SU-DHL-6 (cell line): ENCODE measurements around the gene CELSR1.

Experiments used
- H2AFZ ChIP-seq: fragments of 200-600 bp; sonication (generic); 2 replicates; pipeline ENCODE4 v1.6.1; 2014; ENCODE audit warnings: low read depth, mild to moderate bottlenecking, moderate library complexity, mixed read lengths, antibody characterized with exemption, low read length; ENCODE audit not compliant: severe bottlenecking
- H3F3A ChIP-seq: fragments of 200-600 bp; shearing (Covaris generic); 2 replicates; pipeline ENCODE4 v1.6.0; 2016; ENCODE audit warnings: antibody characterized with exemption, mild to moderate bottlenecking; ENCODE audit not compliant: insufficient read depth
- H3K27ac ChIP-seq: fragments of 200-600 bp; sonication (generic); 2 replicates; pipeline ENCODE4 v1.5.1; 2016; ENCODE audit warnings: low read depth, mild to moderate bottlenecking, low read length, moderate library complexity, mixed read lengths
- H3K27me3 ChIP-seq: fragments of 200-600 bp; sonication (generic), shearing (Covaris generic); 2 replicates; pipeline ENCODE4 v1.6.0; 2014; ENCODE audit warnings: mild to moderate bottlenecking, low read length
- H3K36me3 ChIP-seq: fragments of 200-600 bp; sonication (generic); 2 replicates; pipeline ENCODE4 v1.6.1; 2014; ENCODE audit warnings: mild to moderate bottlenecking, low read length, mixed read lengths
- H3K4me2 ChIP-seq: fragments of 300-600, 200-600 bp; shearing (Covaris generic), sonication (generic); 2 replicates; pipeline ENCODE4 v1.6.0; 2014; ENCODE audit warnings: low read length, low read depth, mild to moderate bottlenecking; ENCODE audit not compliant: poor library complexity, severe bottlenecking
- H3K4me3 ChIP-seq: fragments of 200-600 bp; sonication (generic); 2 replicates; pipeline ENCODE4 v1.5.1; 2014; ENCODE audit warnings: antibody characterized with exemption, low read length, mild to moderate bottlenecking, mixed read lengths; ENCODE audit not compliant: insufficient read depth, poor library complexity, severe bottlenecking
- H3K79me2 ChIP-seq: fragments of 200-600 bp; sonication (generic); 2 replicates; pipeline ENCODE4 v1.6.1; 2014; ENCODE audit warnings: mild to moderate bottlenecking, low read length, moderate library complexity; ENCODE audit not compliant: insufficient read depth
- H3K9ac ChIP-seq: fragments of 200-600 bp; sonication (generic); 2 replicates; pipeline ENCODE4 v1.7.0; 2014; ENCODE audit warnings: mild to moderate bottlenecking, low read length
- H3K9me2 ChIP-seq: fragments of 200-600 bp; sonication (generic); replicated peaks from 2 replicates; pipeline ENCODE4 v1.6.1; 2014; ENCODE audit warnings: low read length; ENCODE audit not compliant: insufficient read depth
- H3K9me3 ChIP-seq: fragments of 200-600 bp; sonication (generic); 2 replicates; pipeline ENCODE4 v1.6.1; 2014; ENCODE audit warnings: low read length, mixed read lengths; ENCODE audit not compliant: insufficient read depth
- H4K20me1 ChIP-seq: fragments of 200-600 bp; sonication (generic); 2 replicates; pipeline ENCODE4 v1.6.1; 2014; ENCODE audit warnings: low read depth, mild to moderate bottlenecking, antibody characterized with exemption, low read length, moderate library complexity, mixed read lengths
- CTCF ChIP-seq: fragments of 200-600 bp; sonication (generic); IDR thresholded peaks from one replicate; pipeline ENCODE4 v1.5.1; 2017; ENCODE audit warnings: antibody characterized with exemption, mild to moderate bottlenecking, low read length, moderate library complexity; ENCODE audit not compliant: insufficient read depth, poor library complexity, severe bottlenecking
- EZH2phosphoT487 ChIP-seq: fragments of 200-600 bp; sonication (generic), shearing (Covaris generic); conservative IDR thresholded peaks from 2 replicates; pipeline ENCODE4 v1.6.1; 2018; ENCODE audit warnings: mild to moderate bottlenecking, antibody characterized with exemption, low read length, moderate library complexity, mixed read lengths

Gene CELSR1

GRCh38 chr22:46536537-46537224 is 739 bp downstream of the CELSR1 start:
- no peaks in the 10 kb centered on the region for H3K27me3 ChIP-seq
- no peak overlapping the region for H3K4me2 ChIP-seq
- H2AFZ ChIP-seq, result no peak overlapping the region
- no peaks in the 10 kb centered on the region for H3K9me2 ChIP-seq
- no peak overlapping the region for H3K9ac ChIP-seq
- H3K27ac ChIP-seq, result no peak overlapping the region
- H3K9me3 ChIP-seq, result no peaks in the 10 kb centered on the region
- no peaks in the 10 kb centered on the region for H3K79me2 ChIP-seq
- H3F3A ChIP-seq, result no peaks in the 10 kb centered on the region
- TF ChIP-seq EZH2phosphoT487, result no peak
- no peak for TF ChIP-seq CTCF
- H3K36me3 ChIP-seq, result no peaks in the 10 kb centered on the region
- H3K4me3 ChIP-seq, result no peak overlapping the region
- no peaks in the 10 kb centered on the region for H4K20me1 ChIP-seq

- no peaks in the 10 kb centered on the region for H3K9me3 ChIP-seq
- H3K27me3 ChIP-seq, result no peaks in the 10 kb centered on the region
- H4K20me1 ChIP-seq, result no peaks in the 10 kb centered on the region
- H3K27ac ChIP-seq, result no peak overlapping the region
- no peak overlapping the region for H3K4me3 ChIP-seq
- H3K9me2 ChIP-seq, result no peaks in the 10 kb centered on the region
- H3K4me2 ChIP-seq, result no peak overlapping the region
- H3K9ac ChIP-seq, result no peak overlapping the region
- no peaks in the 10 kb centered on the region for H3F3A ChIP-seq
- TF ChIP-seq EZH2phosphoT487 (no peak), CTCF (no peak)
- no peaks in the 10 kb centered on the region for H3K79me2 ChIP-seq
- no peaks in the 10 kb centered on the region for H3K36me3 ChIP-seq
- no peak overlapping the region for H2AFZ ChIP-seq
Measured at GRCh38 chr22:46535876-46536536, 1.4 kb downstream of the CELSR1 start.

- no peak for TF ChIP-seq CTCF
- TF ChIP-seq EZH2phosphoT487, result no peak
- Histone ChIP-seq H3K79me2 (no peaks in the 10 kb centered on the region), H3K4me3 (no peak overlapping the region)
Measured at GRCh38 chr22:46534901-46535630, 2.4 kb downstream of the CELSR1 start.

More at GRCh38 chr22:46534901-46535630, 2.4 kb downstream of the CELSR1 start:
- H3K9me2 ChIP-seq, result no peaks in the 10 kb centered on the region
- H3K27me3 ChIP-seq, result no peaks in the 10 kb centered on the region
- no peaks in the 10 kb centered on the region for H3K36me3 ChIP-seq
- H3K9me3 ChIP-seq, result no peaks in the 10 kb centered on the region
- H3K4me2 ChIP-seq, result no peak overlapping the region
- no peaks in the 10 kb centered on the region for H4K20me1 ChIP-seq
- H3F3A ChIP-seq, result no peaks in the 10 kb centered on the region
- H3K27ac ChIP-seq, result no peak overlapping the region
- no peak overlapping the region for H2AFZ ChIP-seq
- no peak overlapping the region for H3K9ac ChIP-seq
